BE2C (cell line): ENCODE data around the gene CD300LB.
"Not testable (repeated sequence)": the region's sequence is repeated elsewhere in the genome, so short reads cannot be mapped to it uniquely, and the experiment has no call there.

Source experiments
- DNase-seq: peaks from one replicate; pipeline ENCODE4 v3.0.0-alpha.2; 2020
- H3K27me3 ChIP-seq: fragments of 250-450 bp; sonication (Bioruptor Pico); 2 replicates; pipeline ENCODE4 v1.5.1; 2020; ENCODE audit warnings: mild to moderate bottlenecking
- H3K36me3 ChIP-seq: fragments of 250-450 bp; sonication (Bioruptor Pico); 2 replicates; pipeline ENCODE4 v1.5.1; 2020; ENCODE audit warnings: mild to moderate bottlenecking
- H3K4me1 ChIP-seq: fragments of 250-450 bp; sonication (Bioruptor Pico); 2 replicates; pipeline ENCODE4 v1.5.1; 2020
- H3K4me3 ChIP-seq: 2 replicates; pipeline ENCODE4 v1.5.1; 2011; ENCODE audit warnings: low read depth, low read length
- H3K9me3 ChIP-seq: fragments of 250-450 bp; sonication (Bioruptor Pico); 2 replicates; pipeline ENCODE4 v1.5.1; 2020
- CTCF ChIP-seq: IDR thresholded peaks from 2 replicates; pipeline ENCODE4 v1.5.1; 2012; ENCODE audit warnings: mild to moderate bottlenecking, low read depth, low read length

Gene CD300LB

GRCh38 chr17:74520790-74521480, 10.3 kb downstream of the CD300LB start:
- peaks cover 42% of the 10 kb centered on the region for H3K27me3 ChIP-seq
- no peaks in the 10 kb centered on the region for H3K36me3 ChIP-seq
- H3K4me3 ChIP-seq: no peak overlapping the region
- H3K9me3 ChIP-seq: no peaks in the 10 kb centered on the region
- no peak for DNase-seq
- no peak for TF ChIP-seq CTCF
- no peaks in the 10 kb centered on the region for H3K4me1 ChIP-seq

- Histone ChIP-seq H3K4me3 (no peak overlapping the region), H3K4me1 (no peaks in the 10 kb centered on the region), H3K9me3 (no peaks in the 10 kb centered on the region), H3K36me3 (no peaks in the 10 kb centered on the region), H3K27me3 (peaks cover 42% of the 10 kb centered on the region)
- no peak for TF ChIP-seq CTCF
- DNase-seq: no peak
Measured at GRCh38 chr17:74520016-74520434, 11.2 kb downstream of the CD300LB start.

GRCh38 chr17:74518413-74518981, 12.8 kb downstream of the CD300LB start:
- H3K4me3 ChIP-seq, H3K9me3 ChIP-seq, H3K4me1 ChIP-seq, DNase-seq, H3K36me3 ChIP-seq: not testable (repeated sequence)
- peaks cover 28% of the 10 kb centered on the region for H3K27me3 ChIP-seq

- no peaks in the 10 kb centered on the region for H3K4me1 ChIP-seq
- H3K36me3 ChIP-seq: no peaks in the 10 kb centered on the region
- TF ChIP-seq CTCF: no peak
- H3K9me3 ChIP-seq: no peaks in the 10 kb centered on the region
- DNase-seq: no peak
- peaks cover 12% of the 10 kb centered on the region for H3K27me3 ChIP-seq
- no peak overlapping the region for H3K4me3 ChIP-seq
Measured at GRCh38 chr17:74516561-74517328, 14.5 kb downstream of the CD300LB start.

- Histone ChIP-seq H3K27me3 (peaks cover 7% of the 10 kb centered on the region), H3K4me1 (no peaks in the 10 kb centered on the region), H3K36me3 (no peaks in the 10 kb centered on the region), H3K9me3 (no peaks in the 10 kb centered on the region), H3K4me3 (no peak overlapping the region)
- DNase-seq: no peak
- no peak for TF ChIP-seq CTCF
Measured at GRCh38 chr17:74515941-74516340, 15.3 kb downstream of the CD300LB start.

- H3K9me3 ChIP-seq: no peaks in the 10 kb centered on the region
- DNase-seq: peak; percentile 25
- TF ChIP-seq CTCF: no peak
- peaks cover 2% of the 10 kb centered on the region for H3K27me3 ChIP-seq
- no peaks in the 10 kb centered on the region for H3K4me1 ChIP-seq
- no peaks in the 10 kb centered on the region for H3K36me3 ChIP-seq
- H3K4me3 ChIP-seq: no peak overlapping the region
Measured at GRCh38 chr17:74514632-74515334, 16.5 kb downstream of the CD300LB start.
